A673 (cell line): ENCODE data around the gene CACNB1. TPM values are rescaled to one million over a fixed set of nuclear protein-coding genes. Genes with fewer than 3 reads are reported as not detected.

ENCODE experiments used
- BruUV-seq: library from RNA; stranded (reverse); fragments of 400-500 nt; replicated peaks from 2 replicates; lab custom pipeline; 2021; lab: Mats Ljungman, UMichigan
- CTCF ChIA-PET: fragments of 300-600 bp; sonication (Branson Sonifier 250); formaldehyde crosslinking; loops from one replicate; lab custom pipeline; 2022; ENCODE audit warnings: antibody characterized with exemption; lab: Charles Lee
- POLR2A ChIA-PET: fragments of 300-600 bp; sonication (Branson Sonifier 250); formaldehyde crosslinking; loops from one replicate; lab custom pipeline; 2022; ENCODE audit warnings: antibody characterized with exemption; ENCODE audit not compliant: low non-redundant PET; lab: Charles Lee
- DNase-seq: peaks from one replicate; pipeline ENCODE4 v3.0.0-alpha.2; 2015; ENCODE audit warnings: low spot score
- H3K27ac ChIP-seq: fragments of 200-600 bp; sonication (generic); 2 replicates; pipeline ENCODE4 v1.5.1; 2016; ENCODE audit warnings: mixed run types, low read depth, mild to moderate bottlenecking, mixed read lengths, antibody characterized with exemption, low read length; ENCODE audit not compliant: poor library complexity, severe bottlenecking
- H3K27me3 ChIP-seq: fragments of 200-600 bp; sonication (generic); replicated peaks from 2 replicates; pipeline ENCODE4 v1.6.1; 2017; ENCODE audit warnings: mixed run types, low read depth, mild to moderate bottlenecking, mixed read lengths, antibody characterized with exemption, low read length; ENCODE audit not compliant: insufficient read depth, poor library complexity
- H3K36me3 ChIP-seq: fragments of 200-600 bp; sonication (generic); 2 replicates; pipeline ENCODE4 v1.6.1; 2016; ENCODE audit warnings: mixed run types, mild to moderate bottlenecking, mixed read lengths, antibody characterized with exemption, low read length; ENCODE audit not compliant: insufficient read depth, poor library complexity, severe bottlenecking
- H3K4me1 ChIP-seq: fragments of 200-600 bp; sonication (generic); 2 replicates; pipeline ENCODE4 v1.6.1; 2017; ENCODE audit warnings: mixed run types, mild to moderate bottlenecking, mixed read lengths, antibody characterized with exemption, low read length; ENCODE audit not compliant: insufficient read depth, poor library complexity, severe bottlenecking
- H3K4me3 ChIP-seq: fragments of 200-600 bp; sonication (generic); 2 replicates; pipeline ENCODE4 v1.5.1; 2016; ENCODE audit warnings: low read depth, mixed run types, mild to moderate bottlenecking, mixed read lengths, low read length; ENCODE audit not compliant: poor library complexity, severe bottlenecking
- H3K9me3 ChIP-seq: fragments of 200-600 bp; sonication (generic); 2 replicates; pipeline ENCODE4 v1.6.1; 2016; ENCODE audit warnings: mixed run types, low read depth, mild to moderate bottlenecking, mixed read lengths, antibody characterized with exemption, low read length; ENCODE audit not compliant: poor library complexity, severe bottlenecking
- CTCF ChIP-seq: fragments of 300-800, 200-600 bp; sonication (generic); conservative IDR thresholded peaks from 2 replicates; pipeline ENCODE4 v1.5.1; 2017; ENCODE audit warnings: low read depth, mild to moderate bottlenecking, antibody characterized with exemption, low read length, moderate library complexity, mixed read lengths
- EZH2 ChIP-seq: fragments of 200-600 bp; sonication (generic); IDR thresholded peaks from 2 replicates; pipeline ENCODE4 v1.6.1; 2017; ENCODE audit warnings: borderline replicate concordance, low read depth, mild to moderate bottlenecking, mixed read lengths, antibody characterized with exemption, low read length; ENCODE audit not compliant: poor library complexity, severe bottlenecking
- intact Hi-C: fragments of 100-400 bp; cut with micrococcal nuclease; formaldehyde crosslinking; loops from one replicate; pipeline ENCODE4 v1.10.0; 2022; ENCODE audit not compliant: unreplicated experiment
- total RNA-seq: library from RNA; stranded (reverse); gene quantifications from 2 replicates; pipeline ENCODE4 v1.2.3, GENCODE V29; 2021

CACNB1 gene
- total RNA-seq, 1 experiment from 2014 or later = 8.0 TPM

GRCh38 chr17:39156491-39156890, 41.0 kb downstream of the CACNB1 start:
- Histone ChIP-seq H3K4me1 (no peaks in the 10 kb centered on the region), H3K27ac (no peak overlapping the region), H3K36me3 (no peaks in the 10 kb centered on the region), H3K4me3 (no peak overlapping the region), H3K9me3 (no peaks in the 10 kb centered on the region), H3K27me3 (no peaks in the 10 kb centered on the region)
- POLR2A ChIA-PET = no interaction called here
- no TSS peak for BruUV-seq
- TF ChIP-seq CTCF (no peak), EZH2 (no peak)
- intact Hi-C loops = no loop called here
- CTCF ChIA-PET = no interaction called here
- DNase-seq = no peak

GRCh38 chr17:39155654-39156053, 41.8 kb downstream of the CACNB1 start:
- H3K27ac ChIP-seq = no peak overlapping the region
- no peaks in the 10 kb centered on the region for H3K36me3 ChIP-seq
- POLR2A ChIA-PET = no interaction called here
- no TSS peak for BruUV-seq
- no peak for DNase-seq
- TF ChIP-seq CTCF (no peak), EZH2 (no peak)
- H3K4me1 ChIP-seq = no peaks in the 10 kb centered on the region
- H3K9me3 ChIP-seq = no peaks in the 10 kb centered on the region
- CTCF ChIA-PET = no interaction called here
- intact Hi-C loops = no loop called here
- H3K27me3 ChIP-seq = no peaks in the 10 kb centered on the region
- H3K4me3 ChIP-seq = no peak overlapping the region

GRCh38 chr17:39153599-39154051, 43.8 kb downstream of the CACNB1 start:
- CTCF ChIA-PET = interaction anchor here (0.6 to 1.8 kb wide), 8 partner anchors 11 to 339 kb away, joined by 3 to 35 read pairs (median 5); no protein-coding TSS in a partner anchor
- peak overlapping the region; percentile 87 for H3K4me3 ChIP-seq
- TF ChIP-seq CTCF (no peak), EZH2 (no peak)
- H3K27ac ChIP-seq = peak overlapping the region; percentile 74
- no peaks in the 10 kb centered on the region for H3K36me3 ChIP-seq
- POLR2A ChIA-PET = interaction anchor here (0.5 to 0.6 kb wide), 2 partner anchors 46 to 805 kb away, joined by 3 to 9 read pairs; partner anchors contain the start of gene RPL19
- H3K4me1 ChIP-seq = no peaks in the 10 kb centered on the region
- no peaks in the 10 kb centered on the region for H3K27me3 ChIP-seq
- H3K9me3 ChIP-seq = no peaks in the 10 kb centered on the region
- intact Hi-C loops = loop anchor here (1.0 to 5.0 kb wide), 2 partner anchors 89 to 170 kb away; no protein-coding TSS in a partner anchor
- BruUV-seq = no TSS peak
- peak; percentile 85 for DNase-seq
